ENCODE results near the gene ARNT2.

- TF ChIP-seq ZNF274 (IDR thresholded peaks at IDR 0.05; ENCODE audit: low read depth, low read length) (no peak), YY1 (IDR thresholded peaks at IDR 0.05; ENCODE audit: insufficient read depth, insufficient read length) (no peak)
Measured at GRCh38 chr15:80411788-80412288, 7.7 kb downstream of the ARNT2 start.

Data from NT2/D1 (cell line).